Natural killer cell (primary cell): ENCODE results near the gene GABRG1. TPM values are rescaled to one million over a fixed set of nuclear protein-coding genes. Genes with fewer than 3 reads are reported as not detected.

Source experiments
- ATAC-seq, 3 donors: fragments of 150-1000 bp in 2 of 3; fragments of 200-7000 bp in 1 of 3; cut with Tn5 transposase; 1 replicate in 1 of 3; 2 replicates in 2 of 3; pipeline ENCODE4 v1.10.0; 2021; ENCODE audit warnings: mild to moderate bottlenecking in 2 of 3, moderate library complexity in 2 of 3
- DNase-seq, 2 donors: peaks; one replicate each; pipeline versions ENCODE4 v3.0.0 to v3.0.0-alpha.2; 2013 to 2021; ENCODE audit warnings: mixed read lengths in 1 of 2
- H3K27ac ChIP-seq: one replicate; pipeline ENCODE4 v1.5.1; 2013; ENCODE audit warnings: mild to moderate bottlenecking, low read length
- H3K27me3 ChIP-seq: one replicate; pipeline ENCODE4 v1.6.1; 2013; ENCODE audit warnings: low read length; ENCODE audit not compliant: control insufficient read depth, insufficient read depth
- H3K36me3 ChIP-seq: one replicate; pipeline ENCODE4 v1.6.1; 2013; ENCODE audit warnings: low read length; ENCODE audit not compliant: control insufficient read depth, insufficient read depth
- H3K4me1 ChIP-seq: one replicate; pipeline ENCODE4 v1.6.1; 2013; ENCODE audit warnings: low read length; ENCODE audit not compliant: control insufficient read depth, insufficient read depth
- H3K4me3 ChIP-seq: one replicate; pipeline ENCODE4 v1.5.1; 2013; ENCODE audit warnings: low read length
- H3K9me3 ChIP-seq: one replicate; pipeline ENCODE4 v1.6.1; 2013; ENCODE audit warnings: low read length; ENCODE audit not compliant: control insufficient read depth, insufficient read depth
- H3K27ac Mint-ChIP-seq, 2 donors: one replicate each; pipeline ENCODE4 v1.8.0; 2022; ENCODE audit warnings: mild to moderate bottlenecking in 2 of 2, mixed read lengths in 2 of 2, moderate library complexity in 1 of 2
- H3K27me3 Mint-ChIP-seq, 2 donors: one replicate each; pipeline ENCODE4 v1.8.0; 2022; ENCODE audit warnings: low read depth in 2 of 2, mixed read lengths in 2 of 2
- H3K36me3 Mint-ChIP-seq: one replicate; pipeline ENCODE4 v1.8.0; 2022; ENCODE audit warnings: mixed read lengths
- H3K4me1 Mint-ChIP-seq, 2 donors: one replicate each; pipeline ENCODE4 v1.8.0; 2022; ENCODE audit warnings: mixed read lengths in 2 of 2
- H3K4me3 Mint-ChIP-seq: one replicate; pipeline ENCODE4 v1.8.0; 2022; ENCODE audit warnings: mild to moderate bottlenecking, moderate library complexity, mixed read lengths
- H3K9me3 Mint-ChIP-seq, 2 donors: one replicate each; pipeline ENCODE4 v1.8.0; 2022; ENCODE audit warnings: mixed read lengths in 2 of 2
- CTCF ChIP-seq: fragments of 200-600 bp; IDR thresholded peaks from one replicate; pipeline ENCODE4 v1.8.0; 2022; ENCODE audit warnings: antibody characterized with exemption
- WGBS: methylation state at CpG from one replicate; pipeline ENCODE4 v1.1.7; 2013; ENCODE audit warnings: missing lambda C conversion rate; ENCODE audit not compliant: insufficient coverage; 5-methylcytosine and 5-hydroxymethylcytosine counted together
- intact Hi-C: fragments of 100-400 bp; cut with micrococcal nuclease; formaldehyde crosslinking; loops from one replicate; pipeline ENCODE4 v1.14.2; 2022
- total RNA-seq, 4 donors: library from RNA; stranded (reverse); fragments of 120-200 nt in 1 of 4; gene quantifications; one replicate each; pipeline versions ENCODE4 v1.2.3 to v1.2.4, GENCODE V29; 2013 to 2022

Gene GABRG1
- total RNA-seq, 3 donors from 2014 or later (not counting 1 experiment from before 2014, with no cell fraction given): not detected

DNA sequence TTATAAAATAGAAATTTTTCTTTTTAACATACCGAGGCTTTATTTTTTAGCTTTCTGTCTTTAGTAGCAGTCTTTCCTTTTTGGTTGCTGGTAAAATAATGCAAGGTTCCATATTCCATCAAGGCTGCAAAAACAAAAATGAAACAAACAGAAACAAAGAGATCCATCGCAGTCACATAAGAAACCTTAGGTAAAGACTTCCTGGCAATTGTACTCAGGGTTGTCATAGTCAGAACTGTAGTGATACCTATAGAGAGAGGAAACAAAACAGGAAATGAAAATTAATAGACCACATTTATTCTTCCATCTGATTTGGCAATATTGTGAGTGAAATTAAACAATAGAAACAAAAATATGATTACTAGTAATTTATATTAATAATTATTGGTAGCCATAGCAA is 72.5 kb downstream of the GABRG1 start:
- intact Hi-C loops: no loop called here
- ATAC-seq (no peak), DNase-seq (no peak)
- no peak overlapping the region for H3K27ac ChIP-seq
- H3K4me3 Mint-ChIP-seq: no peak overlapping the region
- no peak for TF ChIP-seq CTCF
- no peaks in the 10 kb centered on the region for H3K36me3 Mint-ChIP-seq
- peaks cover 15 to 20% of the 10 kb centered on the region in 2 donors for H3K9me3 Mint-ChIP-seq
- no peak overlapping the region for H3K4me3 ChIP-seq
- H3K36me3 ChIP-seq: no peaks in the 10 kb centered on the region
- WGBS: no CpG with 5 or more reads among the region's 2 CpGs
- no peaks in the 10 kb centered on the region for H3K27me3 Mint-ChIP-seq
- no peaks in the 10 kb centered on the region for H3K9me3 ChIP-seq
- H3K4me1 ChIP-seq: no peaks in the 10 kb centered on the region
- H3K27ac Mint-ChIP-seq: no peak overlapping the region
- no peaks in the 10 kb centered on the region for H3K4me1 Mint-ChIP-seq
- H3K27me3 ChIP-seq: no peaks in the 10 kb centered on the region

GRCh38 chr4:46032056-46032455 is 91.8 kb downstream of the GABRG1 start:
- intact Hi-C loops: no loop called here
- no peak overlapping the region for H3K4me3 ChIP-seq
- no peaks in the 10 kb centered on the region for H3K27me3 Mint-ChIP-seq

DNA sequence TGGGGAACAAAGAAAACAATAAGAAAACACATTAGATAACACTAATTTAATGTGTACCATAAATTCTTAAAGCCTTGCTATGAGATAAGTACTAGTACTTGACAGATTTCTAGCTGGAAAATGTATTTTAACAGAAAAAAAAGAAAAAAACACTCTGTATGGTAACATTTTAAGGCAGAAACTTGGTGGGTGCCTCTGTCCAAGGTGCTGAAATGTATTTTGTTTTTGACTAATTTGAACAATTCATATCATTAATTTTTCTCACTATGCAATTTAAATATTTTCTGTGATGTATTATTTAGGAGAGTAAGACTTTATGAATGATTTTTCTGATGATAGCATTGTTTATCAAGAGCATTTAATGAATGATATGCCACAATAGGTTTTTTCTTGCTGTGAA is 107.5 kb downstream of the GABRG1 start:
- Mint-ChIP-seq H3K27me3 (no peaks in the 10 kb centered on the region), H3K27ac (no peak overlapping the region), H3K9me3 (peaks cover 10 to 14% of the 10 kb centered on the region in 2 donors), H3K4me3 (no peak overlapping the region), H3K36me3 (peaks cover 24% of the 10 kb centered on the region), H3K4me1 (no peaks in the 10 kb centered on the region)
- Histone ChIP-seq H3K9me3 (peaks cover 5% of the 10 kb centered on the region), H3K27ac (no peak overlapping the region), H3K36me3 (no peaks in the 10 kb centered on the region), H3K4me3 (no peak overlapping the region), H3K27me3 (no peaks in the 10 kb centered on the region), H3K4me1 (no peaks in the 10 kb centered on the region)
- DNase-seq (no peak), ATAC-seq (no peak)
- intact Hi-C loops: no loop called here
- TF ChIP-seq CTCF: no peak

More at GRCh38 chr4:46032056-46032455, 91.8 kb downstream of the GABRG1 start:
- Histone ChIP-seq H3K36me3 (no peaks in the 10 kb centered on the region), H3K4me1 (no peaks in the 10 kb centered on the region), H3K9me3 (peaks cover 4% of the 10 kb centered on the region), H3K27ac (no peak overlapping the region), H3K27me3 (no peaks in the 10 kb centered on the region)
- no peak for ATAC-seq
- Mint-ChIP-seq H3K9me3 (peaks cover 18 to 22% of the 10 kb centered on the region in 2 donors), H3K4me3 (no peak overlapping the region), H3K4me1 (no peaks in the 10 kb centered on the region), H3K27ac (no peak overlapping the region), H3K36me3 (peaks cover 16% of the 10 kb centered on the region)
- DNase-seq: no peak
- no peak for TF ChIP-seq CTCF
- WGBS: 100% methylated on average over 1 of the region's 1 CpG

DNA sequence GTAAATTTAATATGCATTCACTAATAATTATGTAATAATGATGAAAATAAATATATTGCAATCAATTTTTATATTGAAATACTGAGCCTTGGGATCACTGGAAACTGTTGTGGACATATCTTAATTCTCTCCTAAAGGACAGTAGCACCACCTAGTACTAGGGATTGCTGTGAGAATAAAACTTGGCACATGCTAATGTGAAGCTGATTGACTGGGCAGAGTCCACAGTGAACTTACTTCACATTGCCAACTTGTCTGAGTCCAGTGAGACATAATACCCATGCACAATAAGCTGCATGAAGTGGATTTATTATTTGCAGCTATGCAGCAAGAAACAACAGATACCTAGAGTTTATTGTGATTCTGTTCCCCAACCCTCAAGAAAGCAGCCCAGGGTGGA is 131.1 kb downstream of the GABRG1 start:
- H3K27ac Mint-ChIP-seq: no peak overlapping the region
- Histone ChIP-seq H3K4me1 (no peaks in the 10 kb centered on the region), H3K27ac (no peak overlapping the region), H3K36me3 (no peaks in the 10 kb centered on the region), H3K4me3 (no peak overlapping the region), H3K27me3 (no peaks in the 10 kb centered on the region), H3K9me3 (no peaks in the 10 kb centered on the region)
- H3K27me3 Mint-ChIP-seq: no peaks in the 10 kb centered on the region
- no peaks in the 10 kb centered on the region for H3K4me1 Mint-ChIP-seq
- TF ChIP-seq CTCF: no peak
- peaks cover 10 to 11% of the 10 kb centered on the region in 2 donors for H3K9me3 Mint-ChIP-seq
- no peak for DNase-seq
- intact Hi-C loops: no loop called here
- ATAC-seq: no peak
- H3K36me3 Mint-ChIP-seq: peaks cover 6% of the 10 kb centered on the region
- H3K4me3 Mint-ChIP-seq: no peak overlapping the region
